ENCODE data around the gene STXBP6. TPM values are rescaled to one million over a fixed set of nuclear protein-coding genes. Genes with fewer than 3 reads are reported as not detected.
"Not testable (repeated sequence)": the region's sequence is repeated elsewhere in the genome, so short reads cannot be mapped to it uniquely, and the experiment has no call there.

The STXBP6 gene
- total RNA-seq, 2 donors from 2014 or later: not detected

- Mint-ChIP-seq H3K4me1 (no peaks in the 10 kb centered on the region), H3K27me3 (peaks cover 22% of the 10 kb centered on the region), H3K4me3 (no peak overlapping the region), H3K36me3 (ENCODE audit: low read depth) (no peaks in the 10 kb centered on the region), H3K9me3 (no peaks in the 10 kb centered on the region), H3K27ac (no peak overlapping the region)
- no peak for ATAC-seq (replicated peaks)
Measured at GRCh38 chr14:24846261-24846660, 203.7 kb downstream of the STXBP6 start.

DNA sequence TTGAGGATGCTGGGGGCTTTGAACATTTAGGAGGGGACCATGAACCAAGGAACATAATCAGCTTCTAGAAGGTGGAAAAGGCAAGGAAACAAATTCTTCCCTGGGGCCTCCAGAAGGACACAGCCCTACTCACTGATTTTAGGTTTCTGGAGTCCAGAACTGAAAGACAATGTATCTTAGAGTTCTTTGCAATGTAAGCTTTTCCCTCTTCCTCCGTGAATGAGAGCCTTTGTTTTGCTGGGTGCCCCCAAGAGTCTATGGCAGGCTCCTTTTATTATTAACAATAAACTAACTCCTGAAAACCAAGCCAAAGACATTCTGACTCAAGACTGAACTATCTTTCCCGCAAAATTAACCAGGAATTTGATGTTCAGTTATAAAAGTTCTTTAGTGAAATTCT is 204.1 kb downstream of the STXBP6 start:
- Mint-ChIP-seq H3K4me1 (no peaks in the 10 kb centered on the region), H3K27ac (no peak overlapping the region), H3K9me3 (no peaks in the 10 kb centered on the region), H3K36me3 (ENCODE audit: low read depth) (no peaks in the 10 kb centered on the region), H3K27me3 (peaks cover 22% of the 10 kb centered on the region), H3K4me3 (no peak overlapping the region)
- no peak for ATAC-seq (replicated peaks)

GRCh38 chr14:24844011-24844410 is 205.9 kb downstream of the STXBP6 start:
- Mint-ChIP-seq H3K36me3 (ENCODE audit: low read depth) (no peaks in the 10 kb centered on the region), H3K4me3 (no peak overlapping the region), H3K27ac (no peak overlapping the region), H3K4me1 (no peaks in the 10 kb centered on the region), H3K9me3 (no peaks in the 10 kb centered on the region), H3K27me3 (peaks cover 19% of the 10 kb centered on the region)
- ATAC-seq (replicated peaks): no peak

GRCh38 chr14:24843494-24843893 is 206.5 kb downstream of the STXBP6 start:
- Mint-ChIP-seq H3K27ac (no peak overlapping the region), H3K27me3 (peaks cover 17% of the 10 kb centered on the region)

GRCh38 chr14:24840204-24840893 is 209.6 kb downstream of the STXBP6 start:
- no peak overlapping the region for H3K4me3 Mint-ChIP-seq
- H3K27me3 Mint-ChIP-seq: peaks cover 4% of the 10 kb centered on the region
- H3K36me3 Mint-ChIP-seq (ENCODE audit: low read depth): no peaks in the 10 kb centered on the region
- ATAC-seq (replicated peaks): no peak
- no peak overlapping the region for H3K27ac Mint-ChIP-seq
- H3K9me3 Mint-ChIP-seq: no peaks in the 10 kb centered on the region
- H3K4me1 Mint-ChIP-seq: no peaks in the 10 kb centered on the region

More at GRCh38 chr14:24843494-24843893, 206.5 kb downstream of the STXBP6 start:
- H3K36me3 Mint-ChIP-seq (ENCODE audit: low read depth): no peaks in the 10 kb centered on the region
- no peaks in the 10 kb centered on the region for H3K4me1 Mint-ChIP-seq
- ATAC-seq (replicated peaks): no peak
- H3K9me3 Mint-ChIP-seq: no peaks in the 10 kb centered on the region
- no peak overlapping the region for H3K4me3 Mint-ChIP-seq

- no peaks in the 10 kb centered on the region for H3K9me3 Mint-ChIP-seq
- peaks cover 7% of the 10 kb centered on the region for H3K27me3 Mint-ChIP-seq
- H3K36me3 Mint-ChIP-seq (ENCODE audit: low read depth): no peaks in the 10 kb centered on the region
- H3K4me3 Mint-ChIP-seq: no peak overlapping the region
- H3K4me1 Mint-ChIP-seq: no peaks in the 10 kb centered on the region
- ATAC-seq (replicated peaks): no peak
- no peak overlapping the region for H3K27ac Mint-ChIP-seq
Measured at GRCh38 chr14:24839617-24840203, 210.2 kb downstream of the STXBP6 start.

- peaks cover 11% of the 10 kb centered on the region for H3K27me3 Mint-ChIP-seq
- no peak for ATAC-seq (replicated peaks)
Measured at GRCh38 chr14:24838945-24839616, 210.9 kb downstream of the STXBP6 start.

GRCh38 chr14:24837280-24838046 is 212.5 kb downstream of the STXBP6 start:
- H3K9me3 Mint-ChIP-seq: no peaks in the 10 kb centered on the region
- ATAC-seq (replicated peaks): no peak

More at GRCh38 chr14:24838945-24839616, 210.9 kb downstream of the STXBP6 start:
- no peaks in the 10 kb centered on the region for H3K36me3 Mint-ChIP-seq (ENCODE audit: low read depth)
- H3K27ac Mint-ChIP-seq: no peak overlapping the region
- H3K4me3 Mint-ChIP-seq: no peak overlapping the region
- H3K9me3 Mint-ChIP-seq: no peaks in the 10 kb centered on the region
- no peaks in the 10 kb centered on the region for H3K4me1 Mint-ChIP-seq

GRCh38 chr14:24836324-24836723 is 213.6 kb downstream of the STXBP6 start:
- H3K9me3 Mint-ChIP-seq; H3K4me1 Mint-ChIP-seq; H3K36me3 Mint-ChIP-seq (ENCODE audit: low read depth); H3K4me3 Mint-ChIP-seq; ATAC-seq (replicated peaks); H3K27ac Mint-ChIP-seq: not testable (repeated sequence)
- peaks cover 12% of the 10 kb centered on the region for H3K27me3 Mint-ChIP-seq

More at GRCh38 chr14:24837280-24838046, 212.5 kb downstream of the STXBP6 start:
- H3K36me3 Mint-ChIP-seq (ENCODE audit: low read depth): no peaks in the 10 kb centered on the region
- no peaks in the 10 kb centered on the region for H3K4me1 Mint-ChIP-seq
- H3K4me3 Mint-ChIP-seq: no peak overlapping the region
- H3K27ac Mint-ChIP-seq: no peak overlapping the region
- H3K27me3 Mint-ChIP-seq: peaks cover 12% of the 10 kb centered on the region

DNA sequence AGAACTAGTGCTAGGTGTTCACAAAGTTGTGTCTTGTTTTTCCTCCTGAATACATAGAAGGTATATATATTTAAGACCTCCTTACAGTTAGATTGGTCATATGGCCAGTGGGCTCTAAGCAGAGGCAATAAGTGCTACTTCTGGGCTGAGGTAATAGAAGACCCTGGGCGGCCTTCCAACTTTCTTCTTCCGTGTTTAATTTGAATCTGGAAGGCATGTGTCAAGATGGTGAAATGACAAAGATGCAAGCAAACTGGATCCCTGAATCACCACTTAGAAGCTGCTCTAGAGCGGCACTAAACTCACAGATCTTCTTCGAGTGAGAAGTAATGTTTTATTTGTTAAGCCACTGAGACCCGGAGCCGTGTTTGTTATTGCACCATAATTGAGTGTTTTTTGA is 215.0 kb downstream of the STXBP6 start:
- Mint-ChIP-seq H3K4me3 (no peak overlapping the region), H3K4me1 (no peaks in the 10 kb centered on the region), H3K27me3 (peaks cover 12% of the 10 kb centered on the region), H3K9me3 (no peaks in the 10 kb centered on the region), H3K36me3 (ENCODE audit: low read depth) (no peaks in the 10 kb centered on the region), H3K27ac (no peak overlapping the region)
- no peak for ATAC-seq (replicated peaks)

- no peaks in the 10 kb centered on the region for H3K4me1 Mint-ChIP-seq
- H3K27me3 Mint-ChIP-seq: peaks cover 12% of the 10 kb centered on the region
- no peaks in the 10 kb centered on the region for H3K36me3 Mint-ChIP-seq (ENCODE audit: low read depth)
- no peak overlapping the region for H3K4me3 Mint-ChIP-seq
- H3K9me3 Mint-ChIP-seq: no peaks in the 10 kb centered on the region
- no peak overlapping the region for H3K27ac Mint-ChIP-seq
- no peak for ATAC-seq (replicated peaks)
Measured at GRCh38 chr14:24833385-24833784, 216.6 kb downstream of the STXBP6 start.

- Mint-ChIP-seq H3K4me1 (no peaks in the 10 kb centered on the region), H3K27me3 (peaks cover 22% of the 10 kb centered on the region), H3K9me3 (peaks cover 4% of the 10 kb centered on the region), H3K4me3 (no peak overlapping the region), H3K36me3 (ENCODE audit: low read depth) (no peaks in the 10 kb centered on the region), H3K27ac (no peak overlapping the region)
- no peak for ATAC-seq (replicated peaks)
Measured at GRCh38 chr14:24831677-24832076, 218.3 kb downstream of the STXBP6 start.

DNA sequence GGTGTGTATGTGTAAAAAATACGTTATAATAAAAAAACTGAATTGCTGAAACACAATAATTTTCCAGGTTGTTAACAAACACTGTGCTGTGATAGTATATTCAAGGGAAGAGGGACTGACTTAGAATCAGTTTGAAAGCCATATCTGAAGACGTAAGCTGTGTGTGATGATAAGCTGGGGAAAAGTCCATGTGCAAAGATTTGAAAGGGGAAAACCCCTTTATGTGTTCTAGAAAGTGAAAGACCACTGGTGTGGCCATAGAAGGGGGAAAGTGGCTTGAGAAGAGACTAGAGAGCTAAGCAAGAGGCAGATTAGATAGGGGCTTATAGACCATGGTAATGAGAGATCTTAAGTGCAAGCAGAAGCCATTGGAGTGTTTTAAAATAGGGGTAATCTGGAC is 220.1 kb downstream of the STXBP6 start:
- H3K4me3 Mint-ChIP-seq: no peak overlapping the region
- H3K4me1 Mint-ChIP-seq: no peaks in the 10 kb centered on the region
- no peaks in the 10 kb centered on the region for H3K36me3 Mint-ChIP-seq (ENCODE audit: low read depth)

DNA sequence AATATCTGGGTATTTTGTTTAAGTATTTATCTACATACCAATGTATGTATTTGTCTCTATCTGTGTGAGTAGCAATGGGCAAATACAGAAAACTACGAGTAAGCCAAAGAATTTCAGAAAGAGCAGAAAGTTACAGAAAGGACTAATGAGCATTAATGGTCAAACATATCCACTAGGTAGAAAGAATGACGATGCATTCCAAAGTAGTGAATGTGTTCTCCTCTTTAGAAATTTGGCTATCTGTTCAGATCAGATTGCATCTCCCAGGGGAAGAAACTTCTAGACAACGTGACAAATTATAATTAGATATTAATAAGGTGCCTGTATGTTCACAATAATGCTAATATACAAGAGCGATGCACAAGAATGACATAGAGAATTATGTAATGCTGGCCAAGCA is 221.5 kb downstream of the STXBP6 start:
- Mint-ChIP-seq H3K27me3 (peaks cover 24% of the 10 kb centered on the region), H3K4me3 (no peak overlapping the region), H3K36me3 (ENCODE audit: low read depth) (no peaks in the 10 kb centered on the region), H3K4me1 (no peaks in the 10 kb centered on the region), H3K27ac (no peak overlapping the region), H3K9me3 (peaks cover 4% of the 10 kb centered on the region)
- ATAC-seq (replicated peaks): no peak

More for the DNA sequence above, 220.1 kb downstream of the STXBP6 start:
- ATAC-seq (replicated peaks): no peak
- Mint-ChIP-seq H3K27ac (no peak overlapping the region), H3K9me3 (peaks cover 4% of the 10 kb centered on the region), H3K27me3 (peaks cover 26% of the 10 kb centered on the region)

Data from activated T-helper 17 cell treated with anti-CD3 and anti-CD28 coated beads, Interleukin-2, amount 50 U/mL, for 72 hours (primary cell).